Neural cell (in vitro differentiated cells): Measurements from ENCODE around the gene KRTAP10-4. TPM values are rescaled to one million over a fixed set of nuclear protein-coding genes. Genes with fewer than 3 reads are reported as not detected.

ENCODE experiments used
- H2AFZ ChIP-seq: fragments of 200-600, 300-800 bp; sonication (generic), shearing (Covaris generic); 2 replicates; pipeline ENCODE4 v1.6.0; 2014; ENCODE audit warnings: low read depth, mild to moderate bottlenecking, antibody characterized with exemption, low read length, moderate library complexity
- H3F3A ChIP-seq: fragments of 200-600 bp; shearing (Covaris generic); 2 replicates; pipeline ENCODE4 v1.6.1; 2016; ENCODE audit warnings: mild to moderate bottlenecking, moderate library complexity, mixed read lengths, antibody characterized with exemption, low read length; ENCODE audit not compliant: insufficient read depth, poor library complexity, severe bottlenecking
- H3K27ac ChIP-seq: fragments of 200-600, 300-800 bp; sonication (generic), shearing (Covaris generic); 2 replicates; pipeline ENCODE4 v1.5.1; 2014; ENCODE audit warnings: mild to moderate bottlenecking, low read length, moderate library complexity
- H3K27me3 ChIP-seq: fragments of 300-800, 200-600 bp; sonication (generic), shearing (Covaris generic); 2 replicates; pipeline ENCODE4 v1.6.0; 2014; ENCODE audit warnings: mild to moderate bottlenecking, low read depth, low read length, moderate library complexity; ENCODE audit not compliant: insufficient read depth
- H3K36me3 ChIP-seq: fragments of 300-800, 200-600 bp; sonication (generic), shearing (Covaris generic); 2 replicates; pipeline ENCODE4 v1.5.1; 2014; ENCODE audit warnings: mild to moderate bottlenecking, antibody characterized with exemption, low read length, moderate library complexity; ENCODE audit not compliant: insufficient read depth
- H3K4me2 ChIP-seq: fragments of 300-800, 200-600 bp; sonication (generic), shearing (Covaris generic); 2 replicates; pipeline ENCODE4 v1.6.0; 2014; ENCODE audit warnings: mild to moderate bottlenecking, low read length
- H3K4me3 ChIP-seq: fragments of 300-800, 200-600 bp; sonication (generic), shearing (Covaris generic); 2 replicates; pipeline ENCODE4 v1.5.1; 2014; ENCODE audit warnings: mild to moderate bottlenecking, low read length, moderate library complexity
- H3K79me2 ChIP-seq: fragments of 200-600 bp; shearing (Covaris generic); replicated peaks from 2 replicates; pipeline ENCODE4 v1.6.0; 2014; ENCODE audit warnings: mild to moderate bottlenecking, low read length, moderate library complexity; ENCODE audit not compliant: insufficient read depth
- H3K9ac ChIP-seq: fragments of 300-800, 200-600 bp; sonication (generic), shearing (Covaris generic); 2 replicates; pipeline ENCODE4 v1.6.1; 2016; ENCODE audit warnings: mild to moderate bottlenecking, low read length, mixed read lengths
- H3K9me2 ChIP-seq: fragments of 200-600 bp; shearing (Covaris generic); 2 replicates; pipeline ENCODE4 v1.6.1; 2016; ENCODE audit warnings: mild to moderate bottlenecking, low read length, mixed read lengths; ENCODE audit not compliant: insufficient read depth
- H3K9me3 ChIP-seq: fragments of 200-600, 300-800 bp; sonication (generic), shearing (Covaris generic); 2 replicates; pipeline ENCODE4 v1.6.1; 2016; ENCODE audit warnings: mild to moderate bottlenecking, mixed run types, low read length, moderate library complexity, mixed read lengths
- H4K20me1 ChIP-seq: fragments of 200-600 bp; shearing (Covaris generic); 2 replicates; pipeline ENCODE4 v1.6.1; 2016; ENCODE audit warnings: mild to moderate bottlenecking, mixed run types; ENCODE audit not compliant: insufficient read depth
- MXI1 ChIP-seq: fragments of 450-650 bp; conservative IDR thresholded peaks from 2 replicates; pipeline ENCODE4 v1.6.1; 2014; ENCODE audit warnings: antibody characterized with exemption, mild to moderate bottlenecking; ENCODE audit not compliant: poor library complexity, severe bottlenecking
- RAD21 ChIP-seq: fragments of 450-650 bp; conservative IDR thresholded peaks from 2 replicates; pipeline ENCODE4 v1.6.1; 2014; ENCODE audit warnings: antibody characterized with exemption, mild to moderate bottlenecking, moderate library complexity
- SMC3 ChIP-seq: fragments of 450-650 bp; conservative IDR thresholded peaks from 2 replicates; pipeline ENCODE4 v1.6.1; 2014; ENCODE audit warnings: antibody characterized with exemption, mild to moderate bottlenecking, moderate library complexity; ENCODE audit not compliant: poor library complexity
- polyA plus RNA-seq: library from polyadenylated mRNA; depleted of rRNA; stranded (reverse); fragments of >200 nt; gene quantifications from 2 replicates; pipeline ENCODE4 v1.2.3, GENCODE V29; 2014
- TF ChIP-seq, protein P1 (sequence below): fragments of 450-650 bp; IDR thresholded peaks from 2 replicates; pipeline ENCODE4 v1.5.1; 2014; ENCODE audit warnings: antibody characterized with exemption, mild to moderate bottlenecking, moderate library complexity; ENCODE audit not compliant: poor library complexity, severe bottlenecking
- TF ChIP-seq, protein P2 (sequence below): IDR thresholded peaks from 2 replicates; pipeline ENCODE4 v1.6.1; 2012; ENCODE audit warnings: borderline replicate concordance

KRTAP10-4 gene
- polyA plus RNA-seq, 1 donor from 2014 or later = not detected

DNA sequence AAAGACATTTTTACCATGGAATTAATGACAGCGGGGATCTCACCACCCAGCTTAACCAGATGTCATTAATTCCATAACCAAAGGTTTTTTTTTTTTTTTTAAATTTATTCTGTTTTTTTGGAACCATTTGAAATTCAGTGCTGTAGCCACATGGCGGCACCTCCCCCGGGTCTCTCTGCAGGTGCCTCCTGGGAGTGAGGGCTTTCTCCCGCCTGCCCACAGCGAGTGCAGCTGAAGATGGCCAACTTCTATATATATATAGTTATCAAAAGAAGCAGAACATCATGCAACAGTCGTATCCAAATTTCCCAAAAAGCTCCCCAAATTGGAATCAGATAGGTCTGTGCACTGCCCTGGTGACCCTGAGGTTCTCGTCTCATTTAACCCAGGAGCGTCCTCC is 41.9 kb downstream of the KRTAP10-4 start:
- Histone ChIP-seq H3K9ac (no peak overlapping the region), H3K9me3 (no peaks in the 10 kb centered on the region), H3K27ac (no peak overlapping the region), H3F3A (no peaks in the 10 kb centered on the region), H3K4me3 (no peak overlapping the region), H4K20me1 (no peaks in the 10 kb centered on the region), H3K36me3 (no peaks in the 10 kb centered on the region), H3K79me2 (no peaks in the 10 kb centered on the region), H2AFZ (no peak overlapping the region), H3K9me2 (no peaks in the 10 kb centered on the region), H3K27me3 (no peaks in the 10 kb centered on the region), H3K4me2 (no peak overlapping the region)
- TF ChIP-seq MXI1 = no peak

DNA sequence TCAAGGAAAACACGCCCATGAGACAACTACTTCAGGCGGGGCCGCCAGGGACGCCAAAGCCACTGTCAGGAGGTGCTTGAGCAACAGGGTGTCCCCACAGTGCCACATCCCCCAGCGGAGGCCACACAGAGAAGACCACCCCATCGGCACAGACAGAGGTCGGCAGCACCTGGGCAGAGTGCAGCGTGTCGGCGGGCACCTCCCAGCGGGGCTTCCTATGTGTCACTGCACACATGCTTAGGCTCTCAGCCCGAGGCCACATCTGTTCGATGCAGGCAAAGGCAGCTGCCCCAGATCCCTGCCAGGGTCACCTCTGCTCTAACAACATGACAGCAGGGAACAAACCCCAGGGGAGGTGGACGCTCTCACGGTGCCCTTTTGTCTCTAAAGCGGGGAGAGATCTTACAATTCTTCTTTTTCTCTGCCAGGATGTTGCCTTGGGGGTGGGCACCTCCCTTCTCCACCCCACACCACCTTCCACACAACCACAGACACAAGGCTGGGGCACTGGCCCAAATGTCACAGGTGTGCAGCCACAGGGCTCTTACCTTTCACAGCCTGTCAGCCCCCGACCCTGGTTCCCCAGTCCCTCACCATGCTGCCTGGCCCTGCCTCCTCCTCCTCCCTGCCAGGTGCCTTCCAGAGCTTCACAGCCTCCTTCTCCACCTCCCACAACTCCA is 42.5 kb downstream of the KRTAP10-4 start:
- H3K9me2 ChIP-seq = no peaks in the 10 kb centered on the region
- no peak overlapping the region for H3K4me2 ChIP-seq
- H3K27ac ChIP-seq = no peak overlapping the region
- H3F3A ChIP-seq = no peaks in the 10 kb centered on the region
- no peaks in the 10 kb centered on the region for H3K9me3 ChIP-seq
- no peaks in the 10 kb centered on the region for H3K79me2 ChIP-seq
- H4K20me1 ChIP-seq = no peaks in the 10 kb centered on the region
- TF ChIP-seq, protein P1, sequence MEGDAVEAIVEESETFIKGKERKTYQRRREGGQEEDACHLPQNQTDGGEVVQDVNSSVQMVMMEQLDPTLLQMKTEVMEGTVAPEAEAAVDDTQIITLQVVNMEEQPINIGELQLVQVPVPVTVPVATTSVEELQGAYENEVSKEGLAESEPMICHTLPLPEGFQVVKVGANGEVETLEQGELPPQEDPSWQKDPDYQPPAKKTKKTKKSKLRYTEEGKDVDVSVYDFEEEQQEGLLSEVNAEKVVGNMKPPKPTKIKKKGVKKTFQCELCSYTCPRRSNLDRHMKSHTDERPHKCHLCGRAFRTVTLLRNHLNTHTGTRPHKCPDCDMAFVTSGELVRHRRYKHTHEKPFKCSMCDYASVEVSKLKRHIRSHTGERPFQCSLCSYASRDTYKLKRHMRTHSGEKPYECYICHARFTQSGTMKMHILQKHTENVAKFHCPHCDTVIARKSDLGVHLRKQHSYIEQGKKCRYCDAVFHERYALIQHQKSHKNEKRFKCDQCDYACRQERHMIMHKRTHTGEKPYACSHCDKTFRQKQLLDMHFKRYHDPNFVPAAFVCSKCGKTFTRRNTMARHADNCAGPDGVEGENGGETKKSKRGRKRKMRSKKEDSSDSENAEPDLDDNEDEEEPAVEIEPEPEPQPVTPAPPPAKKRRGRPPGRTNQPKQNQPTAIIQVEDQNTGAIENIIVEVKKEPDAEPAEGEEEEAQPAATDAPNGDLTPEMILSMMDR = no peak
- TF ChIP-seq SMC3 = no peak
- no peak for TF ChIP-seq MXI1
- H3K36me3 ChIP-seq = no peaks in the 10 kb centered on the region
- H3K27me3 ChIP-seq = no peaks in the 10 kb centered on the region
- H3K4me3 ChIP-seq = no peak overlapping the region
- H2AFZ ChIP-seq = no peak overlapping the region
- H3K9ac ChIP-seq = no peak overlapping the region

DNA sequence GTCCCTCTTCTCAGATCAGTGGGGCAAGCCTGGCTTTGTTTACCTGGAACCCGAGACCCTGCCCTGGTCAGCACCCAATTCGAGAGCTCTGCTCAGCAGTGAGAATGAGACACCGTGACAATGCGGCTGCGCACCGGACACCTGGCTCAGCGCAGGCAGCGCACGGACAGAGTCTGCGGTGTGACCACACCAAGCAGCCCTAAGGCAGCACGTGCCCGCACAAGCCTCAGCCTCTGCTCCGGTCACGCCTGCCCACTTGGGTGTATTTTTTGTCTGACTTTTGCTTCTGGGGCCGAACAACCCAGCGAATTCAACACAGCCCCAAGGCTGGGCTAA is 43.0 kb downstream of the KRTAP10-4 start:
- Histone ChIP-seq H3K4me3 (no peak overlapping the region), H2AFZ (no peak overlapping the region), H3K4me2 (no peak overlapping the region), H3K27me3 (no peaks in the 10 kb centered on the region), H3K27ac (no peak overlapping the region), H3K36me3 (no peaks in the 10 kb centered on the region), H3K9ac (no peak overlapping the region), H3K79me2 (no peaks in the 10 kb centered on the region), H3F3A (no peaks in the 10 kb centered on the region), H4K20me1 (no peaks in the 10 kb centered on the region), H3K9me3 (no peaks in the 10 kb centered on the region), H3K9me2 (no peaks in the 10 kb centered on the region)
- TF ChIP-seq, protein P2, sequence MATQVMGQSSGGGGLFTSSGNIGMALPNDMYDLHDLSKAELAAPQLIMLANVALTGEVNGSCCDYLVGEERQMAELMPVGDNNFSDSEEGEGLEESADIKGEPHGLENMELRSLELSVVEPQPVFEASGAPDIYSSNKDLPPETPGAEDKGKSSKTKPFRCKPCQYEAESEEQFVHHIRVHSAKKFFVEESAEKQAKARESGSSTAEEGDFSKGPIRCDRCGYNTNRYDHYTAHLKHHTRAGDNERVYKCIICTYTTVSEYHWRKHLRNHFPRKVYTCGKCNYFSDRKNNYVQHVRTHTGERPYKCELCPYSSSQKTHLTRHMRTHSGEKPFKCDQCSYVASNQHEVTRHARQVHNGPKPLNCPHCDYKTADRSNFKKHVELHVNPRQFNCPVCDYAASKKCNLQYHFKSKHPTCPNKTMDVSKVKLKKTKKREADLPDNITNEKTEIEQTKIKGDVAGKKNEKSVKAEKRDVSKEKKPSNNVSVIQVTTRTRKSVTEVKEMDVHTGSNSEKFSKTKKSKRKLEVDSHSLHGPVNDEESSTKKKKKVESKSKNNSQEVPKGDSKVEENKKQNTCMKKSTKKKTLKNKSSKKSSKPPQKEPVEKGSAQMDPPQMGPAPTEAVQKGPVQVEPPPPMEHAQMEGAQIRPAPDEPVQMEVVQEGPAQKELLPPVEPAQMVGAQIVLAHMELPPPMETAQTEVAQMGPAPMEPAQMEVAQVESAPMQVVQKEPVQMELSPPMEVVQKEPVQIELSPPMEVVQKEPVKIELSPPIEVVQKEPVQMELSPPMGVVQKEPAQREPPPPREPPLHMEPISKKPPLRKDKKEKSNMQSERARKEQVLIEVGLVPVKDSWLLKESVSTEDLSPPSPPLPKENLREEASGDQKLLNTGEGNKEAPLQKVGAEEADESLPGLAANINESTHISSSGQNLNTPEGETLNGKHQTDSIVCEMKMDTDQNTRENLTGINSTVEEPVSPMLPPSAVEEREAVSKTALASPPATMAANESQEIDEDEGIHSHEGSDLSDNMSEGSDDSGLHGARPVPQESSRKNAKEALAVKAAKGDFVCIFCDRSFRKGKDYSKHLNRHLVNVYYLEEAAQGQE = no peak
- TF ChIP-seq RAD21 = no peak
- TF ChIP-seq SMC3 = no peak
